ENCODE results near the gene KLHL29.

Gene KLHL29

DNA sequence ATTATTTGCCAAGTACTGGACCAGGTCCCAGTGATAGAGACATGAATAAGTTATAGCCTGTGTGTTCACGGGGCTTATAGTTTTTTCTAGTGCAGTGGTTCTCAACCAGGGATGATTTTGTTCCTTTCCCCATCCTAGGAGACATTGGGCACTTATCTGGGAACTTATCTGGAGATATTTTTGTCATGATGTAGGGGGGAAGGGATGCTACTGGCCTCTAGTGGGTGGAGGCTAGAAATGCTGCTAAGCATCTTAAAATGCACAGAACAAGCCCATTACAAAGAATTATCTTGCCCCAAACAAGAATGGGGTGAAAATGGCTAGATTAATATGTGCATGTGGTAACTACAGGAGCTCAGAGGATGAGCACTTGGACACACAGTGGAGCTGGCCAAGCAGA is 75.2 kb downstream of the KLHL29 start:
- H3K9me3 Mint-ChIP-seq, result no peaks in the 10 kb centered on the region
- H3K4me1 Mint-ChIP-seq, result no peaks in the 10 kb centered on the region
- no peak overlapping the region for H3K27ac Mint-ChIP-seq
- ATAC-seq (replicated peaks) (peak; percentile 42 to 45), DNase-seq (no peak)
- H3K36me3 Mint-ChIP-seq, result no peaks in the 10 kb centered on the region
- H3K4me3 Mint-ChIP-seq, result no peak overlapping the region
- peaks cover 10 to 15% of the 10 kb centered on the region in 2 donors for H3K27me3 Mint-ChIP-seq

DNA sequence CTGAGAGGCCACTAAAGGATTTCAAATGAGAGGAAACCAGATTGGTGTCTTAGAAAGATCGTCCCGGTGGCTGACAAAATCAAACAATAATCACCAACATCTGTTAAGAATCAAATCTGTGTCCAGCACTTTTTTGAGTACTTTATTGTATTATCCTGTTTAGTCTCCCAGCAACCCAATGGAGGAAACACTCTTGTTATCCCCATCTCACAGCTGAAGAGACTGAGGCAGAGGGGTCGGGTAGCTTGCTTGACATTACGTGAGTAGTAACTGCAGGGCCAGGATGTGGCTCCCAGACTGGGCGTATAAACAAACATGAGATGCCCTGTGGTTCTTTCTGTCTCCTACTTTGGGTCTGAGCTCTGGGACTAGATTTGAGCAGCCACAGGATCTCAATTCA is 76.0 kb downstream of the KLHL29 start:
- no peak overlapping the region for H3K27ac Mint-ChIP-seq
- H3K27me3 Mint-ChIP-seq, result peaks cover 18 to 23% of the 10 kb centered on the region in 2 donors
- ATAC-seq (replicated peaks) (no peak), DNase-seq (no peak)
- H3K9me3 Mint-ChIP-seq, result no peaks in the 10 kb centered on the region
- no peak overlapping the region for H3K4me3 Mint-ChIP-seq
- H3K4me1 Mint-ChIP-seq, result no peaks in the 10 kb centered on the region
- H3K36me3 Mint-ChIP-seq, result no peaks in the 10 kb centered on the region

DNA sequence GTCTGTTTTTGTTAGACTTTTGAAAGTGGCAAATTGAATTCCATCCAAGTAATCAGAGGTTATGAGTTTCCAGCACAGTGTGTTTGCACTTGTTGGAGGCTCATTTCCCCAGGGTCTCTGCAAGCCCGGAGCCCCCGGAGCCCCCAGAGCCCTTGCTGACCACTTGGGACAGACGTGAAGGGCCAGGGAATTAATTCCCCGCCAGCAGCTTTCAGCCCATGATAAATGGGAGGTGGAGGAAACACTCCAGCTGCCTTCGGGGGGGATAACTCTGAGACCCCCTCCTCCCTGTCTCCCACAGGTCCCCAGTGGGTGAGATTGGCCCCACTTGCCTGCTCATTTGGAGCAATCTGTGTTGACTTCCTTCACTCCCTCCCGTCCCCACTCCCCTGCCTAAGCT is 79.2 kb downstream of the KLHL29 start:
- no peak overlapping the region for H3K27ac Mint-ChIP-seq
- no peak for ATAC-seq (replicated peaks)
- H3K9me3 Mint-ChIP-seq, result no peaks in the 10 kb centered on the region
- no peaks in the 10 kb centered on the region for H3K4me1 Mint-ChIP-seq
- H3K4me3 Mint-ChIP-seq, result no peak overlapping the region
- DNase-seq, result no peak
- no peaks in the 10 kb centered on the region for H3K36me3 Mint-ChIP-seq
- H3K27me3 Mint-ChIP-seq, result peaks cover 22 to 32% of the 10 kb centered on the region in 2 donors

DNA sequence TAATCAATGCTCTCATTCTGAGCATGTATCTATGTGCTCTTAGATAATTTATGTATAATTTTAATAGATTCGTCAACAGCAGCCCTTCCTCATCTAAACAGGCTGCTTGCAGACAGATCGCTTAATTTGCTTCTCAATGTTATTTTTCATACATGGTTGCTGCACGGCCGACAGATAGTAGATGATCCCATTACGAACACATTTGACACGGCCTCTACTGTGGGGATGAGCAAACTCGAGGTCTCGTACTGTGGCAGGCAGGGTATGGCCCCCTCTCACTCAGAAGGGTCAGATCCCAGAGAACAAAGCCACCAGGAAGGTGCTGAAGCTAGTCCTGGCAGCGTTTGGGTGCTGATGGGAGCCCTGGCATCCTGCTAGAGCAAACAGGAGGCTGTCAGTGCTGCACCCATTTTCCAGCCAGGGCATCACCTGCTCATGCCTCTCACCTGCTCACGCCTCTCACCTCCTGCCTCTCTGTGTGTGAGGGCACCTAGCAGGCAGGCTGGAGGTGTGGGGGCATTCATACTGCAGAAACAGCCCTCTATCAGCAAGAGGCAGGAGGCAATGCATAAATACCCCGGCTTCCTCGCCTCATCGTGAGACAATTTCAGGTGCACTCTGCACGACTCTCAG is 80.0 kb downstream of the KLHL29 start:
- DNase-seq, result no peak
- H3K36me3 Mint-ChIP-seq, result no peaks in the 10 kb centered on the region
- H3K27me3 Mint-ChIP-seq, result peaks cover 31 to 34% of the 10 kb centered on the region in 2 donors
- H3K4me3 Mint-ChIP-seq, result no peak overlapping the region
- no peak for ATAC-seq (replicated peaks)
- no peaks in the 10 kb centered on the region for H3K4me1 Mint-ChIP-seq
- H3K27ac Mint-ChIP-seq, result no peak overlapping the region
- no peaks in the 10 kb centered on the region for H3K9me3 Mint-ChIP-seq

DNA sequence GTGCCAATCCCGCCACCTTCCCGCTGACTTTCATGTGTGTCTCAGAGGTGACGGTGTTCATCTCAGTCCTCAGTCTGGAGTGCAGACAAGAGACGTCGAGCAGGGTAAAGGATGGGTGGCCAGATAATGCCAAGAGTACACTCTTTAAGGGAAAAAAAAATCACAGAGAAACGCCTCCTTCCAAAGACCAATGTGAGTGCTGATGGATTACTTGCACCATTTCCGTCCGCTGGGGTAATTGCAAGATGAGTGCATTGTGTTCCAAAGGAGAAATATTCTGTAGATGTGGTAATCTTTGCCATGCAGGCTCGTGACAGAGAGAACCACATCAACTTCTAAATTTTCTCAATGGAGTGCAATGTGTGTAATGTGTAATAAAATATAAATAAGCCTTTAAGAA is 81.0 kb downstream of the KLHL29 start:
- peaks cover 30 to 36% of the 10 kb centered on the region in 2 donors for H3K27me3 Mint-ChIP-seq
- DNase-seq, result no peak
- no peak overlapping the region for H3K27ac Mint-ChIP-seq
- no peak for ATAC-seq (replicated peaks)
- no peaks in the 10 kb centered on the region for H3K4me1 Mint-ChIP-seq
- H3K9me3 Mint-ChIP-seq, result no peaks in the 10 kb centered on the region
- H3K36me3 Mint-ChIP-seq, result no peaks in the 10 kb centered on the region
- H3K4me3 Mint-ChIP-seq, result no peak overlapping the region

DNA sequence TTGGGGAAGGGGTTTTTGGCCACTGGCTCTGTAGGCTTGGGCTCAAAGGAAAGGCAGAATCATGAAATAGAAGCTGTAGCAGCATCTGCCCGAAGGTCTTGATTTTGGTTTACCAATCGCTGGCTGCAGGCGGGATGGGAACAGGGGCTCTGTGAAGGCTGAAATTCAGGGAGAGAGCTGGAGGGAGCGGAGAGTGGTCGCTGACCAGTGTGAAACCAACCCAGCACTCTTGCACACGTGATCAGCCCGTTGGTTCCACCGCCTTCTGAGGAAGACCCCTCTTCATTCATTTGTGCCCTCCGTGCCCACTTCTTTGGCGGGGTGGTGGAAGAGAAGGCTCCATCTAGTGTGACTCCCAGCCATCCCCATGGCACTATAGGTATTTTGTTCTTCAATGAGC is 82.6 kb downstream of the KLHL29 start:
- no peak for ATAC-seq (replicated peaks)
- peaks cover 31 to 45% of the 10 kb centered on the region in 2 donors for H3K27me3 Mint-ChIP-seq
- DNase-seq, result no peak
- no peak overlapping the region for H3K27ac Mint-ChIP-seq
- H3K4me3 Mint-ChIP-seq, result no peak overlapping the region
- peaks cover 0 to 1% of the 10 kb centered on the region in 2 donors for H3K36me3 Mint-ChIP-seq
- H3K4me1 Mint-ChIP-seq, result no peaks in the 10 kb centered on the region
- H3K9me3 Mint-ChIP-seq, result peaks cover 0 to 1% of the 10 kb centered on the region in 2 donors

DNA sequence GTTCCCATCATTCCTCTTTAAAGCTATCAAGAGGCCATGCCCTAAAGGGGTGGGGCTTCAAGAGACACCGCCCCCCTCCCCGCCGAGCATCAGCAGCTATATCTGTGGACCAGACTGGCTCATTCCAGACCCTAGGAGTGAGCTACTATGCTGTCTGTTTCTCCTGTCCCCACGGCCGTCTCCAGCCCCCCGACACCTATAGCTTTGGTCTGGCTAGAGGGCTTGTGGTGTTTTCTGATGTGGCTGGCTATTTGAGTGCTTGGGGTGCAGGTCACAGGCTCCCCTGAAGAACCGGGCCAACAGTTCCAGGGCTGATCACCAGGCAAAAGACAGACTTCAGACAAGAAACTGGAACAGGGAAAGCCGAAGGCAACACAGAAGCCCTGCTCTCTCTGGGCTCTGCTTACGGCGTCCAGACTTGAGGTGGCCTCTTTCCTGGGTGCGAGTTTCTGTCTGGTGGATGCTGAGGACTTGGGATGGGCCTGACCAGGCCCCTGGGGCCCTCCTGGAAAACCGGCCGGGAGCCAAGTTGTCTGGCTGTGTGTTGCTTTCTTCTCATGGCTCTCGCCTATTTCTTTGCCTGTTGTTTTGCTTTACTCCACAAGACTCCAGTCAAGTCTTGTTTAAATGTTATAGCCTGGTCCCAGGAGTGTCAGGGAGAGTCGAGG is 83.6 kb downstream of the KLHL29 start:
- peaks cover 0 to 1% of the 10 kb centered on the region in 2 donors for H3K36me3 Mint-ChIP-seq
- H3K27me3 Mint-ChIP-seq, result peaks cover 37 to 51% of the 10 kb centered on the region in 2 donors
- ATAC-seq (replicated peaks) (no peak), DNase-seq (no peak)
- peaks cover 0 to 1% of the 10 kb centered on the region in 2 donors for H3K9me3 Mint-ChIP-seq
- H3K27ac Mint-ChIP-seq, result no peak overlapping the region
- no peaks in the 10 kb centered on the region for H3K4me1 Mint-ChIP-seq
- no peak overlapping the region for H3K4me3 Mint-ChIP-seq

DNA sequence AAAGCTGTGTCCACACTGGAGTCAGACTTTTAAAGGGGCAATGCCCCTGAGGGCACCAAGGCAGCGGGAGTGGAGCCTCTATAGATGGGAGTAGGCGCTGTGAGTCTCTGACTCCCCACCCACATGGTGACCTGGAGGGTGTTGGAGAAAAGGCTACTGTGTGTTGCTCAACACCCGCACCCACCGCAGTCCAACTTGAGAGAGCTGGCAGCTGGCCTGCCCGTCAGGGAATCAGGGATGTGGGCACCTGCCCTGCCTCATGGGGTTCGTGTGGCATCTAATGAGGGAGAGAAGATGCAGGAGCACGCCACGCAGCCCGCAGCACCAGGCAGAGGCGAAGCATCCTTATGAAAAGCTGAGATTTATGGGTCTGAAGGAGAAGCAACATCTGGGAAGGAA is 84.2 kb downstream of the KLHL29 start:
- H3K27me3 Mint-ChIP-seq, result peaks cover 37 to 51% of the 10 kb centered on the region in 2 donors

DNA sequence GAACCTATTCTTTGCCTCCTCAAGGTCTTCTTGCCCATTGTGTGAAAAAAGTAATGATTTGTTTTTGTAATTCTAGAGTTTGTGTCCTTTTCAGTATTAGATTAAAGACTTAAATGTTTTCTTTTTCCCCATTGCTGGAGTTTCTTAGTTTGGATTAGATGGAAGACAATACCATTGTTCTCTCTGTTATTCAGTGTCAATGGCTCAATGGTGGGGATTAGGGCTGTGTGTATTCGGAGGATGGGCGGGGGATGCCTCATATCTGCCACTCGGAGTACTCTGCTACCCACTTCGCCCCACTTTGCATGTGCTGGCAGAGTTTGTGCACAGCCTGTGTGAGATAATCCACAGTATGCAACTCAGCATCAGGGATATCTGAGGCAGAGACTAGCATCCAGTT is 90.1 kb downstream of the KLHL29 start:
- Mint-ChIP-seq H3K4me1 (no peaks in the 10 kb centered on the region), H3K27ac (no peak overlapping the region), H3K4me3 (no peak overlapping the region), H3K36me3 (peaks cover 0 to 1% of the 10 kb centered on the region in 2 donors), H3K9me3 (peaks cover 0 to 1% of the 10 kb centered on the region in 2 donors), H3K27me3 (peaks cover 13 to 44% of the 10 kb centered on the region in 2 donors)
- DNase-seq (no peak), ATAC-seq (replicated peaks) (no peak)

More for the DNA sequence above, 84.2 kb downstream of the KLHL29 start:
- peaks cover 0 to 1% of the 10 kb centered on the region in 2 donors for H3K9me3 Mint-ChIP-seq
- no peak for DNase-seq
- H3K4me1 Mint-ChIP-seq, result no peaks in the 10 kb centered on the region
- H3K4me3 Mint-ChIP-seq, result no peak overlapping the region
- H3K36me3 Mint-ChIP-seq, result peaks cover 0 to 1% of the 10 kb centered on the region in 2 donors
- ATAC-seq (replicated peaks), result no peak
- no peak overlapping the region for H3K27ac Mint-ChIP-seq

DNA sequence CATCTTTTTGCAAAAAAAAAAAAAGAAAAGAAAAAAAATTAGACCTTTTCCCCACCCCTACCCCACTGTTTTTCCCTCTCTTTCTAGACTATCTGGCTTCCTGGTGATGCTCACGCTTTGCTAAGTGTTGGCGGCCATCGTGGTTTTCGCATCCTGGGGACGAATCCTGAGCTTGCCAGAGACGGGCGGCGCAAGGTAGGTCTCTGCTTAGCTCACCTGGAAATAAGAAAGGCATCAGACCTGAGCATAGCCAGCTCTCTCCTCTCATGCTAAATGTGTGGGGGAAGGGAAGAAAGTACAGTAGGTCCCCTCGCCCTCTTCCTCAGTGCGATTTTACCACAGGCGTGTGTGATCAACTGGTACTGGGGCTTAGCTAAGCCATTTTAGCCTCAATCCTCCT is 90.5 kb downstream of the KLHL29 start:
- no peak overlapping the region for H3K4me3 Mint-ChIP-seq
- peaks cover 0 to 1% of the 10 kb centered on the region in 2 donors for H3K36me3 Mint-ChIP-seq
- H3K27ac Mint-ChIP-seq, result no peak overlapping the region
- H3K4me1 Mint-ChIP-seq, result no peaks in the 10 kb centered on the region
- no peak for ATAC-seq (replicated peaks)
- no peak for DNase-seq
- H3K9me3 Mint-ChIP-seq, result peaks cover 0 to 1% of the 10 kb centered on the region in 2 donors
- H3K27me3 Mint-ChIP-seq, result peaks cover 13 to 43% of the 10 kb centered on the region in 2 donors

DNA sequence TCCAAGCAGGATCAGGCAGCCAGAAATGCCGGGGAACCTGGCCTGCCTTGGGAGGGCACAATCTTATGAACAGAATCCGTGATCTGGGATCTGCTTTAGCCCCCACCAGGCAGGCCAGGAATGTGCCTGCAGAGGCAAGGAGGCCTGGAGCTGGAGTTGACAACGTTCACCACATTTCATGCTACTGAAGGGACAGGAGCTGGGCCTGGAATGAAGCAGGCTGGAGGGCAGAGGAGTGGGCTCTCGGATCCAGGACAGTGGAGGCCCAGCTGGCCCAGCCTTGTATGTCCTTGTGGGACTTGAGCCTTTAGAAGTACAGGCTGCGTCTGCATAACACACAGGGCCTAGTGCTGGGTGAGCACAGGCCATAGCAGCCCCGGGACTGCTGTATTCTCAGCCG is 91.8 kb downstream of the KLHL29 start:
- Mint-ChIP-seq H3K4me3 (no peak overlapping the region), H3K36me3 (peaks cover 0 to 1% of the 10 kb centered on the region in 2 donors), H3K4me1 (no peaks in the 10 kb centered on the region), H3K27ac (no peak overlapping the region), H3K27me3 (peaks cover 13 to 37% of the 10 kb centered on the region in 2 donors), H3K9me3 (peaks cover 0 to 1% of the 10 kb centered on the region in 2 donors)
- no peak for ATAC-seq (replicated peaks)
- DNase-seq, result no peak

DNA sequence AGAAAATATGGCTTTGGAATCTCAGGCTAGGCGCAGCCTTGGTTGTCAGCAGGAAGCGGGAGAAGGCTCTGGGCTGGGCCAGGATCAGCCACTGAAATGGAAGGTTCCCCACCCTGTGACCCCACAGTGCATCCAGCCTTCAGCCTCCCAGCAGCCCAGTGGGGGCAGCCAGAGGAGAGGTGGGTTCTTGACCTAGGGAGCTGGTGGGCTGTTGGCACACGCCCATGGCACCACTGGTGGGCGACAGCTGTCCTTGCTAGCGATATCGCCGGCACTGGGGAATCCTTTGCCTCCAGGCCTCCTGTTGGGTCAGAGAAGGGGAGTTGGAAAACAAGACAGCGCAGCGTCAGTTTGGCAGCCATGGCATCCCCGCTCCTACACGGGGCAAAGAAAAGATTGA is 92.4 kb downstream of the KLHL29 start:
- Mint-ChIP-seq H3K27ac (no peak overlapping the region), H3K27me3 (peaks cover 13 to 31% of the 10 kb centered on the region in 2 donors), H3K9me3 (no peaks in the 10 kb centered on the region), H3K36me3 (no peaks in the 10 kb centered on the region), H3K4me3 (no peak overlapping the region), H3K4me1 (no peaks in the 10 kb centered on the region)
- ATAC-seq (replicated peaks) (no peak), DNase-seq (no peak)

DNA sequence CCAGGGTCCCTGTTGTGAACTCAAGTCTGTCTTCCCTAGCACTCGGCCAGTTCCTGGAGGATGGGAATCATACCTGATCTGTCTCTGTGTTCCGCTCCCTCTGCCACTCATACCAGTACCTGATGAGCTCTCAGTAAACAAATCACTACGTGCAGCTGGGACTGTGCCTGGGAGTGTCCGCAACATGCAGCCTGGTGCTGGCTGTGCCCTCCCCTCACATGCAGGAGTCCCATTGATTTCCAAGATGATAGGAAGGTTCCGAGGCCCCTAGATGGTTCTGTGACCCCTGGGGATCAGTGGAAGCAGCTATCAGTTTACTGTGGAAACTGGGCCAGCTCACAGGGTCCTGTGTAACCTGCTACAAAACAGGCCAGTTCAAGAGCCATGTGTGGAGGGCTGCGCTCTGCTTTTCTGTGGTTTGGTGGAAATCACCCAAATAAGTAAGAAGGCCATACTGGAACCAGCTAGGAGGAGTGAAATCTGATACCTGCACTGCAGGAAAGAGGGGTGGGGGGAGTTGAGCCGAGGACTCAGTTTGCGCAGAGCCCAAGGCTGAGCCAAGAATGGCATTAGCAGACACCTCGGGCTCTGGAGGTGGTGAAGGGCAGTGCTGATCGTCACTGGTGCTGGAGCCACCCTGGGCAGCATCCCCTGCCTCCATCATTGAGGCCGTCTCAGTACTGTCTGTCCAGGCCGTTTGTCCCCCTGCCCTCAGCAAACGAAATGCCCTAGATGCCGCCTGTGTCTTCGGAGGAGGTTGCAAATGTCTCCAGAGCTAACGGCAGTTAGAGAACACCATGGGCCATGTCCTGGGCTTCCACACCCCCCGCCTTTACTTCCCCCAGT is 93.3 kb downstream of the KLHL29 start:
- Mint-ChIP-seq H3K27ac (no peak overlapping the region), H3K36me3 (no peaks in the 10 kb centered on the region), H3K9me3 (no peaks in the 10 kb centered on the region), H3K4me1 (no peaks in the 10 kb centered on the region), H3K27me3 (peaks cover 6 to 24% of the 10 kb centered on the region in 2 donors), H3K4me3 (no peak overlapping the region)
- ATAC-seq (replicated peaks) (peak in 1 of 2 donors; percentile 14), DNase-seq (no peak)

DNA sequence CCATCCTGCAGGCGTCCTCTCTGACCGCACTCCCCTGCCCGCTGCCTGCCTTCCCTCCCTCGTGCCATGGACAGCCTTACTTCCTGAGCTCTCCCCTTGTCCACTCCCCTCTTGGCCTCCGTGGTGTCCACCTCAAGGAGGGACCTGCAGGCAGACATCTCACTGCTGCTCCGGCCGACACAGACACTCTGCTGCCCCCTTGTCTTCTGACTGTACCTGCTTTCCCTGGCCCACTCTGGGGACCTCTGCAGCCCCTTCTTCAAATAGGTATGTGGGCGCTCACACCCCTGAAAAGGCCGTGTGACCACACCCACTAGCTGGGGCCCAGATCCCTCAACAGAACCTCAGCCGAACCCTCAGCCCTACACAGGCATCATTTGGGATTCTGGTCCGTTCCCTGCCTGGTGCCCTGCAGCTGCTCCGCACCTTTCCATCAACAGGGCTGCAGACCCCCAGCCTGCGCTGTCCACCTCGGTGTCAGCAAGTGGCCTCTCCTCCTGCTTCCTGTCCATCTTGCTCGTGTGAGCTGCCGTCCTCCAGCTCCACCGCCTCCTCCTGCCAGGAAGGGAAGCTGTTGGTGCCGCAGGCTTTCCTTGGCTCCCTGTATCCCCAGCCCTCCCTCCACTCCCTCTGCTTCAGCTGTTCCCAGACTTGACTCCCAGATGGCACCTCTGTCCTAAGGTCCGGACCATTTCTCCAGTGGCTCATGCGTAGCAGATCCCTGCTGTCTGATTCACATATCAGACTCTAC is 94.1 kb downstream of the KLHL29 start:
- Mint-ChIP-seq H3K27me3 (peaks cover 6 to 24% of the 10 kb centered on the region in 2 donors), H3K4me3 (no peak overlapping the region), H3K36me3 (no peaks in the 10 kb centered on the region), H3K4me1 (no peaks in the 10 kb centered on the region), H3K27ac (no peak overlapping the region), H3K9me3 (no peaks in the 10 kb centered on the region)
- DNase-seq (no peak), ATAC-seq (replicated peaks) (no peak)

Data from stimulated activated naive B cell treated with anti-CD40 and anti-IgM and Interleukin-4, amounts not matched to agents 10 μg/mL and 1 μg/mL and 100 μg/mL, for 72 hours (primary cell).